Stimulated activated CD8-positive, alpha-beta memory T cell treated with anti-CD3 and anti-CD28 coated beads, Interleukin-4, amount 100 ng/mL, for 4 hours (primary cell): ENCODE results near the gene ZSWIM7.
"Not testable (repeated sequence)": the region's sequence is repeated elsewhere in the genome, so short reads cannot be mapped to it uniquely, and the experiment has no call there.

Experiments
- DNase-seq, 2 donors: peaks; one replicate each; pipeline ENCODE4 v3.0.0-alpha.2; 2020; ENCODE audit warnings: low read depth in 2 of 2, low spot score in 1 of 2

ZSWIM7 gene

DNA sequence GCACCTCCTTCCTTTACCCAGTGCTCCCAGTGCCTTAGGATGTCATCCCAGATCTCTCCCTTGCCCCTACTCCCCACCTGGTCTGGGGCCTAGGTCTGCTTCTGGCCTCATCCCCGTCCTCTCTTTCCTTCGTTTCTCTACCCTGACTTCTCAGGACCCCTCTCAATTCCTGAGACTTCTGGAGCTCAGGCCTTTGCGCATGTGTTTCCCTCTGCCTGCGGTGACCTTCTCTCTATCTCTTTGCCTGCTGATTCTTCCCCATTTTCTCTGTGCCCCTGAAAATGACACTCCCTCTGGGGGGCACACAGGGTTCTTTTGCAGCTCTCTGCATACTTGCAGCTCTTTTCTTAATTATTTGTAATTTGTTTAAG lies 41.0 kb downstream of the ZSWIM7 start:
- DNase-seq, result no peak

DNA sequence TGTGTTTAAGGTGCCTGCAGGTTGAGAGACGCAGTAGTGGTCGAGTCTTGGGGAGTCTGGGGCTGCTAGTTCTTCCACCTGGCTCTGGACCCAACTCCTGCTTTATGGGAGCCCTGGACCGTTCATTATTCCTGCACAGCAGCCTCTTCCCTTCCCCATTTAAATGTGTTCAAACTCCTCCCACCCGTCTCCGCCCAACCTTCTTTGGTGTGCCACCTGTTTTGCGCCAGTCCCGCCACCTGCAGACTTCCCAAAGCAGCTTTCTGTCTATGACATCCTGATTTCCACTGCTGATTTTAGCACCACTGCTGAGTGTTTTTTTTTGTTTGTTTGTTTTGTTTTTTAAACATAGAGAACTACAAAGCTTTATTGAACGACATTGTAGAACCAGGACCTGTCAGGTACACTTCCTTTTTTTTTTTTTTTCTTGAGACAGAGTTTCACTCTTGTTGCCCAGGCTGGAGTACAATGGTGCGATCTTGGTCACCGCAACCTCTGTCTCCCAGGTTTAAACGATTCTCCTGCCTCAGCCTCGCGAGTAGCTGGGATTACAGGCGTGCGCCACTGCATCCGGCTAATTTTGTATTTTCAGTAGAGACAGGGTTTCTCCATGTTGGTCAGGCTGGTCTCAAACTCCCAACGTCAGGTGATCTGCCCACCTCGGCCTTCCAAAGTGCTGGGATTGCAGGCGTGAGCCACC lies 41.7 kb downstream of the ZSWIM7 start:
- no peak for DNase-seq

DNA sequence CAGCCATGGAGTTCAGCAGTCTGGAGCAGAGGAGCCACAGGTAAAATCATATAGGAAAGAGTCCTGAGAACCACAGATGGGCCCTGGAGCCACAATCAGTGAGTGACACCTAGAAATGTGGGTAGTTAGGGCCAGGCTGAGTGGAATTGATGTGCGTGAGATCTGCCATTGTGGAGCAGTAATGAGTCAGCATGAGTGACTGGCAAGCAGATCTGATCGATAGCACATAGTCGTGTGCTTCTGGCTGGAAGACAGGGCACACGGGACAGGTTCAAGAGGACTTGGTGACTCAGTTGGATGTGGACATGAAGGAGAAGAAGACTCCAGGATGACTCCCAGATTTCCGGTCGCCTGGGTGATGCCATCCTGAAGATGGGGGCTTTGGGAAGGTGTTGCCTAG lies 42.3 kb downstream of the ZSWIM7 start:
- DNase-seq, result no peak

DNA sequence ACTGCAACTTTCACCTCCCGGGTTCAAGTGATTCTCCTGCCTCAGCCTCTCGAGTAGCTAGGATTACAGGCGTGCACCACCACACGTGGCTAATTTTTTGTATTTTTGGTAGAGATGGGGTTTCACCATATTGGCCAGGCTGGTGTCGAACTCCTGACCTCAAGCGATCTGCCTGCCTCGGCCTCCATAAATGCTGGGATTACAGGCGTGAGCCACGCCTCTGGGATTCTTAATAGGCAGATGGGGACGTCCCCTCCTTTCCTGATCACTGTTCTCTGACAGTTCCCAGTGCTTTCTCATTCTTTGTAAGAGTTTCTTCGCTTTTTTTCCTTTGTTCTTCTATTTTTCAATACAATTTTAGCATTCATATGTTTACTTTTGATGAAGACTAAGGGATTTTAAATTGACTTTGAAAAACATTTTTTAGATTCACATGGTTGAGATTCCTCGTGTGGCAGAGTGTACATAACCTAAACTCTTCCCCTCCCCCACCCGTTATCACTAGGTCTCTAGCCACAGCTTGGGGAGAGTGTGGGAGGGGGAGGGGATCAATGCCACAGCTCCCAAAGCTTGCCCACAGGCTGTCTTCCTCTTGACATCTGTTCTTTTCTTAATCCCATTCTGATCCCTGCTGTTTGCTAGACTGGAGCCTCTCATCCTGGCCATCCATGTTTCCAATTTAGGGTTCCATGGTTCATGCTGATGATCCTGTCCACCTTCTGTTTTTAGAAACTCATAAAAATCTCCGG lies 43.5 kb downstream of the ZSWIM7 start:
- DNase-seq, result no peak

DNA sequence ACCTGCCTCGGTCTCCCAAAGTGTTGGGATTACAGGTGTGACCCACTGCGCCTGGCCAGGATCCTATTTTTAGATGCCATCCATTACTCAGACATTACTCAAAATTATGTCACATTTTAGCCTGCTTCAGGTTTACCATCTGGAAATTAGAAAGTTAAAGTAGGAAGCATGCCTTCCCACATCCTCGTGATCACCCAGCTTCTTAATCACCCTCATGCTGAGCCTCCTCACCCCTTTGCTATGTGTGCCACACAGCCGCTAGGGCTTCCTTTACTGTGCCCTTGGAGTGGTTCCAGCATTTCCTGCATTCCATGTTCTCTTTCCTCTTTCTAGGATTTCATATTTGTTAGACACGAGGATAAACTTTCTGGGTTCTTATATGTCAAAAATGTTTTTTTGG lies 45.3 kb downstream of the ZSWIM7 start:
- DNase-seq, result no peak

DNA sequence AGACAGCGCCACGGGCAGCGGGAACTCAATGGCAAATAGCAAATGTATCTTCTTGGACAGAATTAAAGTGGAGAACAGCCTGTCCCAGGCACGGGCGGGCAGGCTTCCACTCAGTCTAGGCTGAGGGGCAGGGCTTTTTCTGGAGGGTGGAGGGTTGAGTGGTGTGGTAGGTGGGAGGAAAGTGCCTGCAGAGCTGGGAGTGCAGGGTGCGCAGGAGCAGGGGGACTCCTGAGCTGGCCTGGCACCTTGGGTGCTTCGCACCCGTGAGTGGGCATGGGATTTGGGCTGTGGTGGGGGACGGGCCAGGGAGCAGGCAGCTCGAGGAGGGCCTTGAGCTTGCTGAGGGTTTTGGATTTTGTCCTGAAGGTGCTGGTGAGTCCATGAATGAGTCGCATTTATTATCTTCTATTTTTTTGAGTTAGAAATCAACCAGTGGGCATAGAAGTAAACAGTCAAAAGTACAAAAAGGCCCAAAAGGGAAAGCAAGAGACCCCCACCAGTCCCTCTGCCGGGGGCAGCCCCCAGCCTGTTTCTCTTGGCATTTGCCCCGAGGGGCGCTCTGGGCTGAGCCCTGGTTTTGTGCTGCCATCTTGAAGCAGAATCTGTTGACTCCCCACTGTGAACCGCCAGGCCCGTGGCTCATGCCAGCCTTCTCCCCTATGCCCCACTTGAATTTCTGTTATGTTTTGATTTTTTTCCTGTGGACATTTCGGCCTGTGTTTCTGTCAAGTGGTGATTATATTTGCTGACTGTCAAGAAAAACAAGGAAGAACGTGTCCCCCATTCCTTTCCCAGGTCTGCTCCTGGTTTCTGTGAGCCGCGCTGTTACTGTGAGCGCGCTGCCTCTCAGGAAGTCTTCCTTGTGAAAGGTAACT lies 46.4 kb downstream of the ZSWIM7 start:
- DNase-seq, result no peak

DNA sequence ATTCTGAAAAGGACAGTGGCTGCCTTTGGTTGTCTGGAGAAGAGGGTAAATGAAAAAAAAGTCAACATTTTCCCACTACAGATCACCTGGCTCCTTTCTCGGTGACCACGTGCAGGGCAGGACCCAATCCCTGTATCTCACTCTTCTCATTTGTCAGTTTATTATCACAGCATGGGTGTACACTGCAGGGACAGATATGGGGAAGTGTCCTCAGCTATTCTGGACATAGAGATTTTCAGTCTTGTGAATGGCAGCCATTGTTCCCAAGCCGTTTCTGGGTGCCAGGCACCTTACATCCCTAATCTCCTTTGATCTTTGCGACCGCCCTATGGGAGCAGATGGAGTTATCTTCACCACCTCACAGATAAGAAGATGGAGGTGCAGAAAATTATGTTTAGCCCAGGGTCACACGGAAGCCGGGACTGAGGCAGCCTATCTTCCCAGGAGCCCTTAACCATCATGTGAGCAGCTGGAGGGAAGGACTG lies 47.4 kb downstream of the ZSWIM7 start:
- DNase-seq, result no peak

DNA sequence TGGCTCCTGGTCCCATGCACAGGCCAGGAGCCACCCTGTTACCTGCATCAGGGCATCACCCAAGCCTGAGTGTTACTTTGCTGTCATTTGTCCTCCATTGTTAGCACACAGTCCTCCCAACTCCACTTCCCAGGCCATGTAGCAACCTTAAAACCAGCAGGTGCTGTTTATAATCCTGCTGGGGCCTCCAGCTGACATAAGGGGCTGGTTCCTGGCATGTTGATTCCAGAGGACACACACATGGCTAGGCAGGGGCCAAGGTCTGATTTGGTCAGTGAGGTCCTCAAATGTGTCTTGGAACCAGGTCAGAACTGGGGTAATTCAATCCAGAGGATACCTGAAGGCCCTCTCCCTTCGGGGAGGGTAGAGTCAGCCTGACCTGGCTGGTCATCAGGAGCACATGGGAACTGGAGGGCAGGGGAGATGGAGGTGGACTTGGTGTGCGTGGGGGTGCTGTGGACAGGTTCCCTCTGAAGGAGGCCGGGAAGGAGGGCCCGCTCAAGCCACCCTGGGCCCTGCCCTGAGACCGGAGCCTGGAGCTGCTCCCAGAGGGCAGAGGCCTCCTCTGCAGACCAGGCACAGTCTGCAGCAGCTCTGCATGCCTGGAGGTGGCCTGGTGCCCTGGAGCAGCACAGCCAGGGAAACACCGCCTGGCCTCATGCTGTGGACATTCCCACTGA lies 48.0 kb downstream of the ZSWIM7 start:
- no peak for DNase-seq

DNA sequence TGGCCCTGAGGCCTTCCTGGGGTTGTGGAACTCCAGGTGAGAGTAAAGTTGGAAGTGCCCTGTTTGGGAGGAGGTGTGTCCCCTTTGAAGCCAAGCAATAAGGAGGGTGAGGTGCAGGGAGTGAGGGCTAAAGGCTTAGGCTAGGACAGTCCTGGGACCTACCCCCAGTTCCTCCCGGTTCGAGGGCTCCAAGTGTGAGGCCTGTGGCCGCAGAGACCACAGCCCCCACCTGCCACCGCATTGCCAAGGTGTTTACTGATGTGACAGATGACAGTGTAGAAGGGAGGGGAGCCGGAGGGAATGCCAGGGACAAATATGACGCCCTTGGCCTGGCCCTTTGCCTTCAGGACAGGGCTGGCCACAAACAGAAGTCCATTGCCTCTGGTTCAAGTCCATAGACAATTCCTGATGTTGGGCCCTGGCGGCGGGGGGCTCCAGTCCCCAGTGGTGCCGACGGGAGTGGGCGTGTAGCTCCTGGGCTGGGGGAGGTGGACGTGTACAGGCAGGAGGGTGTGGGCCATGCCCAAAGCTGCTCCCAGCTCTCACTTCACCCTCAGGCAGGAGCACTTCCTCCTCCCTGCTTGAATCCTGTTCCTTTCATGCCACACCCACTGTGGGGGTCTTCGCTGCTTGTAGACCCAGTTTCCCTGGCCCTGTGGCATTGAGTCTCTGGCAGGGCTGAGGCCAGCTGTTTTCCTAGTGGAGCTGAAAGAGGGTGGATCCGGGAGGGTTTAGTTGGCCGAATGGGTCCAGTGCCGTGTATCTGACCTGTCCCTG lies 51.3 kb downstream of the ZSWIM7 start:
- no peak for DNase-seq

DNA sequence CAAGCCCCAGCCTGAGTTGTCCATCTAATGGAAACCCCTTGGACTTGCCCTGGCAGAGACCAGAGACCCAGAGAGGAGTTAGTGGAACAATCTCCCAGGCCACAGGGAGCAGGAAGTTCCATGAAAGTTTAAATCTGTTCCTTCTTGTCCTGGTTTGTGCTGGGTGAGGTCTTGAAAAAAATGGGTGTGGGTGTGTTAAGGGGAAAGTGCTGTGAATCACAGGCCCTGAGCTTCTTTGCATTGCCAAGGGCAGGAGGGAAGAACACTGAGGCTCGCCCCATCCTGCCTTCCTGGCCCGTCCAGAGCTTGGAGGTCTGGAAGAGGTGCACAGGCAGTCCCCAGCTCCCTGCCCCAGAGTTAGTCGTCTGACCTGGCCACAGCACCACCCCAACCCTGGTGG lies 52.2 kb downstream of the ZSWIM7 start:
- DNase-seq, result no peak

DNA sequence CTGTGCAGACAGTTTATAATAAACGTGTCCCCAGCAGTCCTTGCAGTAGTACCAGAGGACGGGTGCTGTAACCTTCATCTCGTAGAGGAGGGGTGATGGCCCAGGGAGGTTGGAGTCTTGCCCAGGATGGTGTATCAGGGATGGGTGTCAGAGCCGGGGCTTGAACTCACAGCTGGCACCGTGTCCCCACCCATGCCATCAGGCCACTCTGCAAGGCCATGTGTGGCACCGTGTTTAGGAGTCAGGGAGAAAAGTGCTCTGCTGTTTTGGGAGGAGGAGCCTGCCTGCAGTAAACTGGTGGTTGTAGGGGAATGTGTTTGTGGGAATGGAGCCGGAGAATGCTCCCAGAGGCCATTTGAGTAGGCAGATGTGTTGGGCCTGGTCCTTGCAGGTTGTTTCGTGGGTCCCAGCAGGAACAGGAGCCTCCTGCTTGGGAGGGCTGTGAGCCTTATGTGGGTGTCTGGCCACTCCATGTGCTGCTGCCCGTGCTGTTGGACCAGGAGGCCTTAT lies 52.8 kb downstream of the ZSWIM7 start:
- DNase-seq, result no peak

DNA sequence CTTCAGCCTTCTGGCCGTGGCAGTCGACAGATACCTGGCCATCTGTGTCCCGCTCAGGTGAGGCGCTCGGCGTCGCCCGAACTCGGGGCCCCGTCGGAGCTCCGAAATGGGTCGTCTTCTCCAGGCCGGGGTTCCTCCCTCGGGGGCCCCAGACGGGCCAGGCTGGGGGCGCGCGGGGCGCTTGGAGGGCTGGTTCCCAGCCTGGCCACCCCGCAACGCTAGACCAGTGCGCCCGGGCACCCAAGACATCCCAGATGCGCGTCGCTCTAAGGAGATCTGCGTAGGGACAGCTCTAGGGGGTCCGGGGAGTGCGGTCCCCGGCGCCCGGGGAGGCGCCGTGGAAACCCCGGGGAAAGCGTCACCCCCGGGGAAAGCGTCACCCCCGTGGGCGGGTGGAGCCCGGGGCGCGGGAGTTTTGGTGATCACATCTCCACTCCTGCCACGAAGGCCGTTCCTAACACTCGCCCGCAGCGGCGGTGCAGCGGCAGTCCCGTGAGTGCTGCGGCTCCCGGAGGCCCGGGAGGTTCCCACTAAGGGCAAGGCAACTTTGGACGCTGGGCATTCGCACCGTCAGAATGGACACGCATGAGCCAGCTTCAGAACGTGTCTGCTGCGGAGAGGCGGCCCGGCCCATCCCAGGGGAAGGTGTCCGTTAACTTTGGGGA lies 53.8 kb downstream of the ZSWIM7 start:
- DNase-seq, result peak; percentile 16 to 43

DNA sequence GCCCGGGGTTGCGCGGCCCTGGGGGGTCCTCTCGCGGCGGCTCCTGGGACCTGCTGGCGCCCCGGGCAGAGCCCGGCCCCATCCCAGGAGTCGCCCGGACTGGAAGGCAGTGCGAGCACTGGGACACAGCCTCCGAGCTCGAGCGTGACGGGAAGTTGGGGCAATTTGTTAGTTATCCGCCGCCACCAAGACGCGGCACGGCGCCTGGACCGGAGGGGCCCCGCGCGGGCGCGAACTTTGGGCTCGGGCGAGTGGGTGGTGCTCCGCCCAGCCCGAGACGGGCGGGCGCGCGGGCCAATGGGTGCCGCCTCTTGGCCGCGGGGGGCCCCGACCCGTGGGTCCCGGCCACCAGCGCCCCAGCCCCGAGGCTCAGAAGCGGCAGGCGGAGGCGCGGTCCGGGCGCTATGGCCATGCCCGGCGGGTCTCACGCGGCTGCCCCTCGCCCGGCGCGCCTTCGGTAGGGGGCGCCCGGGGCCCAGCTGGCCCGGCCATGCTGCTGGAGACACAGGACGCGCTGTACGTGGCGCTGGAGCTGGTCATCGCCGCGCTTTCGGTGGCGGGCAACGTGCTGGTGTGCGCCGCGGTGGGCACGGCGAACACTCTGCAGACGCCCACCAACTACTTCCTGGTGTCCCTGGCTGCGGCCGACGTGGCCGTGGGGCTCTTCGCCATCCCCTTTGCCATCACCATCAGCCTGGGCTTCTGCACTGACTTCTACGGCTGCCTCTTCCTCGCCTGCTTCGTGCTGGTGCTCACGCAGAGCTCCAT lies 54.6 kb downstream of the ZSWIM7 start, which contains the start of gene ADORA2B:
Gene ADORA2B (plus strand): TSS at position 372 of the 768 bp plus-strand sequence. CDS start 119 bp downstream, at position 491.
- peak in 1 of 2 donors; percentile 15 for DNase-seq

DNA sequence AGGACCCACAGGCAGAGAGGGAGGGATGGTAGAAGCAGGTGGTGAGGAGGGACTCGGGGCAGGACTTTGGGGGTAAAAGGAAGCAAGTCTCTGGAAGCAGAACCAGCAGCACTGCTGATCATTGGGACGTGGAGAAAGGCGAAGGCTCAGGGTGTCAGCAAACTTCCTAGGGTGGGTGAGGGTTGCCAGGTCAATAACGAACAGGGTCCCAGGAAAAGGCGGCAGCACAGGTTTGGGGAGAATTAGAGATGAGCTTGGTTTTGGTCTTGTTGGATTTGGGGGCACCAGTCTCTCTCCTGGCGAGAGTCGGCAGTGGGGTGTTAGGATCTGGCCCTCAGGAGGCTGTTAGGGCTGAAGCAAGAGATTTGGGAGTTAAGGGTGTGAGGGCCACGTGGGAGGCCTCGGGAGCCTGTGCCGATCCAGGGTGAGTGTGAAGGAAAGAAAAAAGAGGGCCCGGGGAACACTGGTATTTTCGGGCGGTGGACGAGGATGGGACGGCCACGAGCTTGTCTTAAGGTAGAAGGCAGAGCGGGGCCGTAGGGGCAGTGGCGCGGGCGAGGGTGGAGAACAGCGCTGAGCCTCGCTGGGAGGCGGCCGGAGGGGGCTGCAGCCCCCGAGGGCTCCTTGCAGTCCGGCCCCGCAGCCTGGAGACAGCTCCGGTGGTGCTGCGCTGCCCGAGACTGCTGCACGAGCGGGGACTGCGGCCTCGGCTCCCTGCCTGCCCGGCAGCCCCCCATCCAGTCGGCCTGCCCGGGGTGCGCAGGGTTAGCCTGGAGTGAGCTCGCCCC lies 55.3 kb downstream of the ZSWIM7 start:
- DNase-seq, result no peak

DNA sequence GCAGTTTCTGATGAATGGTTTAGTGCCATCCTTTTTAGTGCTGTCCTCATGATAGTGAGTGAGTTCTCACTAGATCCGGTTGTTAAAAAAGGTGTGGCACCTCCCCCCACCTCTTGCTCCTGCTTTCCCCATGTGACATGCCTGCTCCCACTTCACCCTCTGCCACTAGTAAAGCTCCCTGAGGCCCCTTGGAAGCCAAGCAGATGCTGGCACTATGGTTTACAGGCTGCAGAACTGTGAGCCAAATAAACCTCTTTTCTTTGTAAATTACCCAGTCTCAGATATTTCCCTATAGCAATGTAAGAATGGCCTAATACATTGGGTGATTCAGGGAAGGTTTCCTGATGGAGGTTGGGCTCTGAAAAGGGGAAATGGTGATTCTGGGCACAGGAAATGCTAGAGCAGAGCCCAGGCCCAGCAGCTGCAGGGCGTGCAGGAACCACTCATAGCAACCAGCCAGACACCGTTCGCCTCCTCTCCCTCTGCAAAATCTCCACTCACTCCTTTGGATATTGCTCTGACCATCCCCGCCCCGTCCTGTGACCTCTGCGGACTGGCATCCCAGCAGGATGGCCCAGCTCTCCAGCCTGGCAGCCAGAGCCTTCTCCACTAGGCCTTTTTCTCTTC lies 57.2 kb downstream of the ZSWIM7 start:
- no peak for DNase-seq

DNA sequence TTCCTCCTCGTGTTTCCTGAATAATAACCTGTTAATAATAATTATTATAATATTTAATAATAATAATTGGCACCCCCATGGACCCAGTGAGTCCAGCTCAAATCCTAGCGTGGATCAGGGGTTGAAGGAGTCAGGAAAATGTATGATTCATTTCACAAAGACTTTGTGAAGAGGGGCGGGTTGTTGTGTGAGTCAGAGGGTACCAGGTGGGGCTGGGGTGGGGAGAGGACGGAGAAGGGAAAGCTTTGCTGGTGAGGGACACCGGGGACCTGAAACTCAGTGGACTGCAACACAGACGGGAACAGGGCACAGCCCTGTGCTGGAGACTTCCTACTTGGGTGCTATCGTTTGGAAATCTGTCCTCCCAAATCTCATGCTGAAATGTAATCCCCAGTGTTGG lies 57.7 kb downstream of the ZSWIM7 start:
- DNase-seq, result no peak

DNA sequence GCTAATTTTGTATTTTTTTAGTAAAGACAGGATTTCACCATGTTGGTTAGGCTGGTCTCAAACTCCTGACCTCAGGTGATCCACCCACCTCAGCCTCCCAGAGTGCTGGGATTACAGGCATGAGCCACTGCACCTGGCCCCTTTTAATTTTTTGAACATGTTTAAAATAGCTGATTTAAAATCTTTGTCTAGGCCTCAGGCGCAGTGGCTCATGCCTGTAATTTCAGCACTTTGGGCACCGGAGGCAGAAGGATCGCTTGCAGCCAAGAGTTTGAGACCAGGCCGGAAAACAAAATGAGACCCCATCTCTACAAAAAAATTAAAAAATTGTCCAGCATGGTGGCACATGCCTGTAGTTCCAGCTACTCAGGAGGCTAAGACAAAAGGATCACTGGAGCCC lies 63.0 kb downstream of the ZSWIM7 start:
- not testable (repeated sequence) for DNase-seq

DNA sequence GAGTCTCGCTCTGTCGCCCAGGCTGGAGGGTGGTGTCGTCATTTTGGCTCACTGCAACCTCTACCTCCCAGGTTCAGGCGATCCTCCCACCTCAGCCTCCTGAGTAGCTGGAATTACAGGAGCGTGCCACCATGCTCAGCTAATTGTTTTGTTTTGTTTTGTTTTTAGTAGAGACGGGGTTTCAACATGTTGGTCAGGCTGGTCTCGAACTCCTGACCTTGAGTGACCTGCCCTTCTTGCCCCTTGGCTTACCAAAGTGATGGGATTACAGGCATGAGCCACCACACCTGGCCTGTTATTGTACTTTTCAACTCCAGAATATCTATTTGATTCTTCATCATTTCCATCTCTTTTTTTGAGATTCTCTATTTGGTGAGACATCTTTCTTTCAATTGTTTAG lies 63.6 kb downstream of the ZSWIM7 start:
- DNase-seq, result no peak
